B cell (primary cell): ENCODE results near the gene PLSCR3. TPM values are rescaled to one million over a fixed set of nuclear protein-coding genes. Genes with fewer than 3 reads are reported as not detected.

Experiments used
- ATAC-seq: fragments of 200-7000 bp; cut with Tn5 transposase; one replicate; pipeline ENCODE4 v1.10.0; 2021; ENCODE audit warnings: low read depth, mild to moderate bottlenecking, moderate number of reproducible peaks, moderate library complexity
- CTCF ChIA-PET: fragments of 350-600 bp; sonication (Branson Sonifier 250); formaldehyde crosslinking; loops from one replicate; lab custom pipeline; 2021; ENCODE audit warnings: antibody characterized with exemption, inconsistent platforms; lab: Charles Lee
- POLR2A ChIA-PET: fragments of 350-600 bp; sonication (Branson Sonifier 250); formaldehyde crosslinking; loops from one replicate; lab custom pipeline; 2021; ENCODE audit warnings: antibody characterized with exemption; lab: Charles Lee
- DNase-seq: peaks from one replicate; pipeline ENCODE4 v3.0.0; 2013
- H2AFZ ChIP-seq: 2 replicates; pipeline ENCODE4 v1.6.1; 2012; ENCODE audit warnings: mild to moderate bottlenecking, low read depth, low read length; ENCODE audit not compliant: insufficient read depth, poor library complexity, severe bottlenecking
- H3K27ac ChIP-seq, 2 donors: 1 replicate in 1 of 2; 2 replicates in 1 of 2; pipeline ENCODE4 v1.5.1; 2012 to 2013; ENCODE audit warnings: low read length in 2 of 2, mild to moderate bottlenecking in 2 of 2, moderate library complexity in 1 of 2
- H3K27me3 ChIP-seq, 4 experiments: fragments of 200-600 bp in 1 of 4; sonication (generic) in 1 of 4; replicated peaks in 1 of 4; 1 replicate in 2 of 4; 2 replicates in 2 of 4; pipeline versions ENCODE4 v1.6.1 to v1.7.0; 2013 to 2016; ENCODE audit warnings: low read length in 3 of 4, mild to moderate bottlenecking in 2 of 4, mixed read lengths in 1 of 4, moderate library complexity in 1 of 4; ENCODE audit not compliant: insufficient read depth in 4 of 4, control insufficient read depth in 3 of 4; ENCODE audit errors: control extremely low read depth in 1 of 4
- H3K36me3 ChIP-seq, 2 experiments: replicated peaks in 1 of 2; 1 replicate in 1 of 2; 2 replicates in 1 of 2; pipeline versions ENCODE4 v1.6.1 to v1.7.1; 2013; ENCODE audit warnings: low read length in 1 of 2; ENCODE audit not compliant: insufficient read depth in 2 of 2, control insufficient read depth in 1 of 2; ENCODE audit errors: control extremely low read depth in 1 of 2, extremely low read depth in 1 of 2
- H3K4me1 ChIP-seq, 2 donors: fragments of 200-600 bp in 1 of 2; sonication (generic) in 1 of 2; 1 replicate in 1 of 2; 2 replicates in 1 of 2; pipeline versions ENCODE4 v1.5.1 to v1.6.1; 2013 to 2017; ENCODE audit warnings: low read length in 2 of 2; ENCODE audit not compliant: control insufficient read depth in 2 of 2, insufficient read depth in 2 of 2
- H3K4me2 ChIP-seq: replicated peaks from 2 replicates; pipeline ENCODE3; 2012; ENCODE audit warnings: mild to moderate bottlenecking, low read depth, low read length; ENCODE audit not compliant: poor library complexity, severe bottlenecking
- H3K4me3 ChIP-seq, 5 experiments: fragments of 200-600 bp in 1 of 5; sonication (generic) in 1 of 5; 1 replicate in 3 of 5; 2 replicates in 2 of 5; pipeline versions ENCODE4 v1.5.1 to v1.7.0; 2011 to 2016; ENCODE audit warnings: low read length in 4 of 5, mild to moderate bottlenecking in 4 of 5, low read depth in 2 of 5, control low read depth in 1 of 5, moderate library complexity in 1 of 5; ENCODE audit not compliant: insufficient read depth in 1 of 5; ENCODE audit errors: control extremely low read depth in 1 of 5, extremely low read depth in 1 of 5
- H3K79me2 ChIP-seq: fragments of 200-600 bp; sonication (generic); one replicate; pipeline ENCODE4 v1.6.0; 2016; ENCODE audit warnings: low read length; ENCODE audit not compliant: control insufficient read depth, insufficient read depth
- H3K9ac ChIP-seq: fragments of 200-600 bp; sonication (generic); 2 replicates; pipeline ENCODE4 v1.6.1; 2017; ENCODE audit warnings: mild to moderate bottlenecking, low read length, moderate library complexity
- H3K9me3 ChIP-seq, 3 donors: one replicate each; pipeline versions ENCODE4 v1.6.1 to v1.7.1; 2013; ENCODE audit warnings: low read length in 2 of 3; ENCODE audit not compliant: control insufficient read depth in 2 of 3, insufficient read depth in 1 of 3; ENCODE audit errors: control extremely low read depth in 1 of 3
- H4K20me1 ChIP-seq: 2 replicates; pipeline ENCODE4 v1.6.0; 2012; ENCODE audit warnings: mild to moderate bottlenecking, low read length; ENCODE audit not compliant: insufficient read depth, control insufficient read depth, poor library complexity, severe bottlenecking
- H3K27ac Mint-ChIP-seq: one replicate; pipeline ENCODE4 v1.8.0; 2021; ENCODE audit warnings: mixed read lengths
- H3K27me3 Mint-ChIP-seq: one replicate; pipeline ENCODE4 v1.8.0; 2021; ENCODE audit warnings: mixed read lengths
- H3K4me1 Mint-ChIP-seq: one replicate; pipeline ENCODE4 v1.8.0; 2021; ENCODE audit warnings: mixed read lengths
- H3K4me3 Mint-ChIP-seq: one replicate; pipeline ENCODE4 v1.8.0; 2021; ENCODE audit warnings: mixed read lengths
- H3K9me3 Mint-ChIP-seq: one replicate; pipeline ENCODE4 v1.8.0; 2022; ENCODE audit warnings: mixed read lengths; ENCODE audit not compliant: insufficient read depth
- CTCF ChIP-seq: fragments of 200-600 bp; IDR thresholded peaks from one replicate; pipeline ENCODE4 v1.8.0; 2022; ENCODE audit warnings: antibody characterized with exemption, mild to moderate bottlenecking
- EZH2 ChIP-seq: IDR thresholded peaks from 2 replicates; pipeline ENCODE4 v1.6.1; 2012; ENCODE audit warnings: borderline replicate concordance, low read depth, mild to moderate bottlenecking, moderate library complexity, low read length; ENCODE audit not compliant: insufficient read depth, poor library complexity, severe bottlenecking
- WGBS: methylation state at CpG from one replicate; pipeline ENCODE4 v1.1.5; 2013; ENCODE audit warnings: missing lambda C conversion rate; ENCODE audit not compliant: insufficient coverage; 5-methylcytosine and 5-hydroxymethylcytosine counted together
- intact Hi-C: fragments of 100-400 bp; cut with micrococcal nuclease; formaldehyde crosslinking; loops from one replicate; pipeline ENCODE4 v1.10.0; 2022
- polyA plus RNA-seq: library from polyadenylated mRNA; depleted of rRNA; stranded (reverse); fragments of >200 nt; gene quantifications from 2 replicates; pipeline ENCODE4 v1.2.3, GENCODE V29; 2012
- total RNA-seq, 2 donors: library from RNA; stranded (reverse); fragments of 120-200 nt in 1 of 2; gene quantifications; 1 replicate in 1 of 2; 2 replicates in 1 of 2; pipeline versions ENCODE4 v1.2.3 to v1.2.4, GENCODE V29; 2013 to 2022

PLSCR3 gene
- total and polyA plus RNA-seq, 2 donors (not counting 1 experiment from before 2014, with no cell fraction given) = 31.6 to 122 TPM

GRCh38 chr17:7380855-7381683 is 13.3 kb downstream of the PLSCR3 start, which contains the start of gene TNK1:
Gene TNK1, plus strand, starts transcription at chr17:7381089. Its CDS starts 1,838 bp downstream, at chr17:7382927.
- DNase-seq (peak; percentile 30), ATAC-seq (no peak)
- Histone ChIP-seq H3K27ac (no peak within 1 kb of the TSS), H3K4me2 (peak within 1 kb of the TSS; percentile 14), H4K20me1 (no peaks in the 10 kb centered on the region), H2AFZ (no peak within 1 kb of the TSS), H3K4me1 (peaks cover 19% of the 10 kb centered on the region in 2 donors), H3K79me2 (no peaks in the 10 kb centered on the region), H3K4me3 (no peak within 1 kb of the TSS), H3K9ac (no peak within 1 kb of the TSS), H3K36me3 (no peaks in the 10 kb centered on the region), H3K9me3 (peaks cover 2 to 19% (median 2%) of the 10 kb centered on the region in 3 donors), H3K27me3 (peaks cover 0 to 43% (median 14%) of the 10 kb centered on the region in 4 experiments)
- TF ChIP-seq CTCF (no peak), EZH2 (peak; percentile 34)
- intact Hi-C loops = no loop called here
- Mint-ChIP-seq H3K27ac (no peak within 1 kb of the TSS), H3K4me1 (peaks cover 14% of the 10 kb centered on the region), H3K4me3 (no peak within 1 kb of the TSS), H3K27me3 (peaks cover 41% of the 10 kb centered on the region), H3K9me3 (no peaks in the 10 kb centered on the region)
- CTCF ChIA-PET = no interaction called here
- 9% methylated on average over 50 of the region's 52 CpGs for WGBS
- POLR2A ChIA-PET = interaction anchor here (0.9 to 1.1 kb wide), 2 partner anchors 23 to 31 kb away, joined by 3 to 4 read pairs; partner anchors contain the start of gene TMEM256

GRCh38 chr17:7380321-7380720 is 14.0 kb downstream of the PLSCR3 start:
- Histone ChIP-seq H3K4me1 (peaks cover 19% of the 10 kb centered on the region in 2 donors), H3K4me2 (no peak overlapping the region), H4K20me1 (no peaks in the 10 kb centered on the region), H3K27me3 (peaks cover 0 to 43% (median 14%) of the 10 kb centered on the region in 4 experiments), H3K4me3 (no peak overlapping the region), H3K9ac (no peak overlapping the region), H3K79me2 (no peaks in the 10 kb centered on the region), H3K9me3 (peaks cover 2 to 19% (median 2%) of the 10 kb centered on the region in 3 donors), H3K27ac (no peak overlapping the region), H2AFZ (no peak overlapping the region), H3K36me3 (no peaks in the 10 kb centered on the region)
- CTCF ChIA-PET = no interaction called here
- no peak for DNase-seq
- intact Hi-C loops = no loop called here
- TF ChIP-seq EZH2 = no peak
- H3K4me3 Mint-ChIP-seq = no peak overlapping the region
- ATAC-seq = no peak
- WGBS = 72% methylated on average over 7 of the region's 7 CpGs
- POLR2A ChIA-PET = interaction anchor here (0.9 to 1.1 kb wide), 2 partner anchors 24 to 30 kb away, joined by 3 to 4 read pairs; partner anchors contain the start of gene TMEM256
- no peak overlapping the region for H3K27ac Mint-ChIP-seq
- H3K27me3 Mint-ChIP-seq = peaks cover 41% of the 10 kb centered on the region
- no peaks in the 10 kb centered on the region for H3K9me3 Mint-ChIP-seq
- peaks cover 13% of the 10 kb centered on the region for H3K4me1 Mint-ChIP-seq
